LHCN-M2 (cell line): ENCODE results near the gene NIT1. TPM values are rescaled to one million over a fixed set of nuclear protein-coding genes. Genes with fewer than 3 reads are reported as not detected.

ENCODE experiments used
- DNase-seq: peaks from one replicate; pipeline ENCODE4 v3.0.0-alpha.2; 2012; ENCODE audit warnings: low read depth
- total RNA-seq: library from RNA; depleted of rRNA; stranded (reverse); fragments of >200 nt; gene quantifications from 2 replicates; pipeline ENCODE4 v1.2.3, GENCODE V29; 2014

The NIT1 gene
- total RNA-seq, 1 experiment from 2014 or later, result 28.4 TPM

DNA sequence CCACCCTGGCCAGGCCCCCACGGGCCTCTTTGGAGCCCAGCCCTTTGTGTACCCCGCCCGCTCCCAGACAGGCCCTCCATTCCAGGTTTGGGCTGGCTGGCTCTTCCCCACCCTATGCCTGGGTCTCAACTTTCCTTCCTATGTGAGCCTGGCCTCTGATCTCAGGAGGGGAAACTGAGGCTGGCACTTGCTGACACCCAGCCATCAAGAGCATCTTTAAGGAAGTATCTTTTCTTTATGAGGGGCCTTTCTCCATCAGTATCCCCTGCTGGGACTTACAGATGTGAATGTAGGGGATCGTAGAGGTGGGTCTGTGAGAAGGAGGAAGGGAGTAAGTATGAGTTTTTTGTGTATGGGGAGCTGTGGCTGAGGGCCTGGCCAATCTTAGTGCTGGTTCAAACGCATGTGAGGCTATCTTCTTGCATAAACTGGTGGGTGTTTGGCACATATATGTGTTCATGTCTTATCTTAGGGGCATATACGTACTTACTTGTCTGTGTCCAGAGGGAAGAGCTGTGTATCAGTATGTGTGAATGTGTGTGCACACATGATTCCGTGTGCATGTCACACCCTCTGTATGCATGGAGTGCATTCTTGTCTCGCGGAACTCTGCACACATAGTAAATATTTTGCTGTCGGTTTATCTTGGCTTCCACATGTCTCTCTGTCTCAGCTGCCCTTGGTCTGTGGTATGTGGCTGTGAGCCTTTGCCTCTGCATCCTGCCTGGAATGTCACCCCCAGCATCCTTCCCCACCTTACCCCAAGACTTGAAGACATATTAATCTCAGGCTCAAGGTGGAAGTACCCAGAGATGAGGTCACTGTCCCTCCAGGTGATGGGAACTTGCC lies 33.9 kb upstream of the NIT1 start:
- DNase-seq, result no peak

GRCh38 chr1:161084597-161084988 lies 33.3 kb upstream of the NIT1 start:
- no peak for DNase-seq

GRCh38 chr1:161085165-161085564 lies 32.7 kb upstream of the NIT1 start:
- peak; percentile 33 for DNase-seq

DNA sequence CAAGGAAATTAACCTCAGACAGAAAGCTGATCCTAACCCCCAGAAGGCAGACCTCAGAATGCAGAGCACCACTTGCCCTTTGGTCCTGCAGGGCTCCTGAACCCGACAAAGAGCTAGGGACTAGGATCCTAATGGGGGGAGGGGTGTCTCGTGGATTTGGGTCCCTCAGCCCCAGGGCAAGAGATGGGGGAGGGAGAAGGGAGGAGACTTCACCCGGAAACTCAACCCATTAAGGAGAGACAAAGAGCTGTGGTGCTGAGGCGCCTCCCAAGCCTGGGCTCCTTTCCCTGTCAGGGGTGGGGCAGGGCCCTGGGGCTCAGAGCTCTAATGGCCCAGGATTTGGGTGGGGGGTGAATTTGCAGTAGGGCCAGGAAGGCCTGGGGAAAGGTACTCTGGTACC lies 31.4 kb upstream of the NIT1 start:
- DNase-seq, result no peak

DNA sequence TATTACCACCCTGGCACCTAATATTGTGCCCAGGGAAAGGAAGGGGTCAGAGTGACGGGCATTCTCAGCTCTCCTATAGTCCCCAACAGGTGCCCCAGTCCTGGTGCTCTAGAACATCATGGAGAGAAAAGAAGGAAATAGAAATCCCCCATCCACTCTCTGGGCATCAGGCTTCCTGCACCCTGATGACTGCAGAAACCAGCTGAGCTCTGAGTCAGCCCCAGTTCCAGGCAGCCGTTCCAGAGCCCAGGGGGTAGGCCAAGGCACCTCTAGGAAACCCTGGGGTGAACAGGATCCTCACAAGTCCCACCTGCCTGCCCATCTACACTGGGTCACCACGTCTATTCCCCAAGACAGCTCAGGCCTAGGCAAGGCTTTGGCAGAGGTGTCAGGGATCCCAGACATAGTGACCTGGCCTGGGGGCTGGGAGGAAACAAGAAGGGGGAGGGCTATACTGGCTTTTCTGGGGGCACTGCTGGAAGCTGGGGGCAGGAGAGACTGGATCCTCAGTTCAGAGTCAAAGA lies 29.3 kb upstream of the NIT1 start:
- DNase-seq, result peak; percentile 45

DNA sequence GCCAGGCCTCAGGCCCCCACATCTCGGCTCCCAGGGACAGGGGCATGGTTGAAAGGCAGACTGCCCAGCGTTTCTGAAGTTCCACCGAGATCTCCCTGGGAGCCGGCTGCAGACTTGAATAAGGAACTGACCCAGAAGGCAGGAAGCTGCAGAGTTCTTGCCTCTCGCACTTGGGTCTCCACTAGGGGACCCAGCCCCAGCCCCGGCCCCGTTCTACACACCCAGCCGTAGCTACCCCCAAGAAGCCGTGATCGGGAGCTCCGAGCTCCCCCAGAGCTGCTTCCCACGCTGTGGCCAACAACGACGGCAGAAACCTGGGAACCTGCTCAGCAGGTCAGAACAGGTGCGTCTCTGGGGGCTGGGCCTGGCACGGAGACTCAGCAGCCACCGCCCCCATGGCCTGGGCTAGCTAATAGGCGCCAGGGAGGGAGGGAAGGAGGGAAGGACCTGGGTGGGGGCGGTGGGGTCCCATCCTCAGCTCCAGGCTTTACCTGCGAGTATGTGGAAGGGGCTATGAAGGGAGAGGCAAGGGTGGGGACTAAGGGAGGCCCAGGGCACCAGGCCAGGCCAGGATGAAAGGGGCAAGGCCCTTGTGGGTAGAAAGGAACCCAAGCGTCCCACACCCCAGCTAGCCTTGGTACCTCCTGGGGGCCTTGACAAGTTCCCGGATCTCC lies 28.5 kb upstream of the NIT1 start, which contains the start of gene NECTIN4:
Gene NECTIN4, minus strand, starts transcription at position 308 of the 674 bp plus-strand sequence. Its CDS starts 262 bp downstream, at position 46.
- DNase-seq, result no peak

DNA sequence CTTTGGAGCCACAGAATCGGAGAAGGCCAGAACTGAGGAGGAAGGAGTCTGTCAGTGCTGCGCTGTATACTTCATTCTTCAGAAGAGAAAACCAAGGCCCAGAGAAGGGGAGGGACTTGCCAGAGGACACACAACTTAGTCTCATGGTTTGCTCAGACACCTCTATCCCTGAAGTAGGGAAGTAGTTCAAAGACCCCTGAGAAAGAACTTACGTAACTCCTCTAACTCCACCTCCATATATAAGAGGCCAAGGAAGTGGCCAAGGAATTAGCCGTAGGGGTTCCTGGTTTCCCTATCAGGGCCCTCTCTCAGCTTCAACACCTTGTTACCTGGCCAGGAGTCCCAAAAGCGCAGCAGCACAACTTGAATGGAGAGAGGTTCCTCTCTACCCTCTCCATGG lies 28.0 kb upstream of the NIT1 start:
- DNase-seq, result no peak

DNA sequence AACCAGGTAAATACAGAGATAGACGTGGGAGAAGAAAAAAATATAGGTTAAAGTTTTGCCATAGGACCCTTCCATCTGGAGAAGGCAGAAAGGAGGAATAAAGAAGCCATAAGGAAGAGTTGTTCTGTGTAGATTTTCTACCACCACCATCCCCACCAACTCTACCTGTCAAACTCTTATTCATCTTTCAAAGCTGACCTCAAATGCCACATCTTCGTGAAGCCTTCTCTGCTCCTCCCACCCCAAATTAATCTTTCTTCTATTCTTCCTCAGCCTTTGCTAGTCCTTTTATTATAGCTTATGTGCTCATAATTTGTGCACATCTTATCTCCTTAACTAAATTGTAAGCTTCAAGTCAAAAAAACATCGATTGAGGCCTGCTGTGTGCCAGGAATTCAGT lies 27.3 kb upstream of the NIT1 start:
- no peak for DNase-seq

GRCh38 chr1:161091093-161091492 lies 26.8 kb upstream of the NIT1 start:
- no peak for DNase-seq

DNA sequence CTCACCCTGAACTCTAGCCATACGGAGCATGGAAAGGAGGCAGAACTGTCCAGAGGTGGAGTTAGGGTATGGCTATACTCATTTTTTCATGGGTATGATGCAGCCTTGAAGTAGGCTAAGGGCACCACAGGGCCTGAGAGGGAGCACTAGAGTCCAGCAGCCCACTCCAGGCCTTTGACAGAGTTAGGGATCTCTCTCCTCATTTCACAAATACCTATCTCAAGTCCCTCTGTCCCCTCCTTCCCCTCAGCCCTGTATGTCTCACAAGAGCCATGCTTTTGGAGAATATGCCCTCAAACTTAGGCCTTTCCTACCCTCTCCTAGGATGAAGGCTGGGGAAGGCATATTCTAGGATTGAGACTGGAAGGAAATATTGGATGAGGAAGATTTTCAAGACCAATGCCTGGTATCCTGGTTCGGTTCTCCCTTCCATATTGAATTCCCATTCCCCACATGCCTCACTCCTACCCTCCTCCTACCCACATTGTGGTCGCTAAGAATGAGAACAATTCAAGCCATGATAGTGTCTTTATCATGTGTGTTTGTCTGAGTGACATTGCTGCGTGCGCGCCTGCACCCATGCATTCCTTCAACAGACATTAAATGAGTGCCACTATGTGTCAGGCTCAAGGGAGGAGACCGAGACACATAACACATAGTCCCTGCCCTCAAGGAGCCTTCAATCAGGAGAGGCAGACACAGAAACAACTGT lies 26.0 kb upstream of the NIT1 start:
- DNase-seq, result no peak

- no peak for DNase-seq
Measured at GRCh38 chr1:161092621-161093028, 25.3 kb upstream of the NIT1 start.

- DNase-seq, result no peak
Measured at GRCh38 chr1:161094481-161094880, 23.4 kb upstream of the NIT1 start.

DNA sequence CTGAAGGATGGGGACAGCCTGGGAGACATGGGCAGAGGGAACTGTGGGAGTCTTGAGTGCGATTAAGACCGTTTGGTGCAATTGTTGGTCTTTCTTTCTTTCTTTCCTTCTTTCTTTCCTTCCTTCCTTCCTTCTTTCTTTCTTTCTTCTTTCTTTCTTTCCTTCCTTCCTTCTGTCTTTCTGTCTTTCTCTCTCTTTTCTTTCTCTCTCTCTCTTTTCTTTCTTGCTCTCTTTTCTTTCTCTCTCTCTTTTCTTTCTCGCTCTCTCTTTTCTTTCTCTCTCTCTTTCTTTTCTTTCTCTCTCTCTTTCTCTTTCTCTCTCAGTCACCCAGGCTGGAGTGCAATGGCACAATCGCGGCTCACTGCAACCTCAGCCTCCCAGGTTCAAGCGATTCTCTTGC lies 22.7 kb upstream of the NIT1 start:
- no peak for DNase-seq

GRCh38 chr1:161096015-161096414 lies 21.9 kb upstream of the NIT1 start:
- no peak for DNase-seq

GRCh38 chr1:161096530-161096929 lies 21.4 kb upstream of the NIT1 start:
- DNase-seq, result peak; percentile 67

- peak; percentile 58 for DNase-seq
Measured at GRCh38 chr1:161098210-161099068, 19.5 kb upstream of the NIT1 start, which contains the start of gene KLHDC9. TSS of gene KLHDC9 (plus strand) at chr1:161098361. CDS start at chr1:161098536, 175 bp downstream.

DNA sequence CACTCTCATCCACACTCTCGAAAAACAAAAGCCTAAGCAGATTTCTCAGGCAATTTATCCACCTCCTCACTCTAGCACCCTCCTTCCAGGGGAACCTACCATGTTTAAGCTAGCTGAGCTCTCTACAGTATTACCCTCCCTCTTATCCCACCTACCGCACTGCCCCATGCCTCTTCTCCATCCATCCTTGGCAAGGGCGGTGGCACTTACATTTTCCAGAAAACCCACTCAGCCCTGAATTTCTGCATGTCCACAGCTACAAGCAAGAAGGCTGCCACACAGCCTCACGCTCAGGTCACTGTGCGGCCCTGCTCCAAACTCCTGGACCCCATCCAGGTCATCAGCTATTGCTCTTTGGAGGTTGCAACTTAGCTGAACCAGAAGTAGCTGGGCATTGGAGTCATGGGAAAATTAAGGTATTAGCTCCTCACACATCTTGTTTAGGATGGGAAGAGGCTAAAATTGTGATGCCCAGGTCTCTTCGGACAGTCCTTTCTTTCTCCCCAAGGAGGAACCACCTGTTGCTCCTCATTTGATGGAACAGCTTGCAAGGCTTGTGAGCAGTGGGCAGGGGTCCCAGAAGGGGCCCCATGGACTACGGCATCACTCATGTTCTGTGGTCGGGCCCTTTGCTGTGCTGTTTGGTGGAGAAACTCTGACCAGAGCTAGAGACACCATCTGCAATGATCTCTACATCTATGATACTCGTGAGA lies 18.7 kb upstream of the NIT1 start:
- DNase-seq, result no peak

DNA sequence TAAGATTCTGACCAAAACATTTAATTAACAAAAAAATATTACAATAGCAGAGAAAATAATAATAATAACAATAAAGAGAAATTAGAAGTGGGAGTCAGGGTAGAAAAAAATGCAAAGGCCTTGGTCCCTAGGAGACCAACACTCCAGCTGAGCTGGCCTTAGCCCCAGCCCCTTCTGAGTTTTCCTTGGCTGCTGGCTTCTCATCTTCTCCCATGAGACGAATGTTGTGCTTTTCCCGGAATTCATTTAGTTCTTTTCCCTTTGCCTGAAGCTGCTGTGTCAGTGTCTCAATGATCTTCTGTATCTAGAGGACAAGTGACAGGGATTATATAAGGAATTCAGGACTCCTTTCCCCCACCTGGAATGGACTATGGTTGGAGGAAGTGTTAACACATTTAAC lies 17.3 kb upstream of the NIT1 start:
- no peak for DNase-seq

DNA sequence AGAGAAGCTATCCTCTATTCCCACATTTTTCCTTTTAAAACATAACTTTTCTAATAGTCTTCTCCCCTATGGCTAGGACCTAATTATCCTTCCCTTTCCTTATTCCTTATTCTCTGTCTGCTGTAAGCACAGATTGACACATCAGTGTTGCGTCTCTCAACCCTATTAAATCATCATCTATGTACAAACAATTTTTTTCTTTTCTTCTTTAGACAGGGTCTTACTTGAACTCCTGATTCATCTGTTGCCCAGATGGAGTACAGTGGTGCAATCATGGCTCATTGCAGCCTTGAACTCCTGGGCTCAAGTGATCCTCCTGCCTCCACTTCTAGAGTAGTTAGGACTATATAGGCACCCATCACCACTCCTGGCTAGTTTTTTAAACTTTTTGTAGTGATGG lies 11.5 kb upstream of the NIT1 start:
- DNase-seq, result no peak

- no peak for DNase-seq
Measured at GRCh38 chr1:161111117-161111516, 6.8 kb upstream of the NIT1 start.
